Tibial nerve (tissue), 4 donors: ENCODE measurements around the gene ACAP1.

ENCODE experiments used
- CTCF ChIP-seq, 5 experiments: fragments of 200-600 bp in 3 of 5; fragments of 450-650 bp in 2 of 5; sonication (generic) in 3 of 5; IDR thresholded peaks; one replicate each; pipeline ENCODE4 v1.5.1; 2016 to 2019; ENCODE audit warnings: antibody characterized with exemption in 5 of 5, mild to moderate bottlenecking in 3 of 5, moderate library complexity in 2 of 5
- EP300 ChIP-seq, 2 donors: sonication (generic); formaldehyde crosslinking; IDR thresholded peaks; one replicate each; pipeline ENCODE4 v1.6.1; 2017; ENCODE audit warnings: antibody characterized with exemption in 2 of 2, mild to moderate bottlenecking in 1 of 2
- POLR2A ChIP-seq, 2 donors: fragments of 450-650 bp; IDR thresholded peaks; one replicate each; pipeline ENCODE4 v1.6.1; 2017; ENCODE audit warnings: antibody characterized with exemption in 2 of 2, mild to moderate bottlenecking in 2 of 2, moderate library complexity in 2 of 2

- no peak for TF ChIP-seq POLR2A (IDR thresholded peaks at IDR 0.05)
- no peak for TF ChIP-seq CTCF (IDR thresholded peaks at IDR 0.05)
- TF ChIP-seq EP300 (IDR thresholded peaks at IDR 0.05), result no peak
Measured at GRCh38 chr17:7361906-7362305, 25.6 kb downstream of the ACAP1 start.
